Suprapubic skin (tissue), 4 donors: ENCODE measurements around the gene ZNF473.

ENCODE experiments used
- CTCF ChIP-seq, 2 donors: fragments of 200-600 bp in 1 of 2; fragments of 450-650 bp in 1 of 2; sonication (generic) in 1 of 2; IDR thresholded peaks; one replicate each; pipeline ENCODE4 v1.5.1; 2016 to 2019; ENCODE audit warnings: antibody characterized with exemption in 2 of 2, mild to moderate bottlenecking in 1 of 2, moderate library complexity in 1 of 2
- EP300 ChIP-seq: sonication (generic); formaldehyde crosslinking; IDR thresholded peaks from one replicate; pipeline ENCODE4 v1.6.1; 2017; ENCODE audit warnings: antibody characterized with exemption
- POLR2A ChIP-seq, 2 donors: fragments of 450-650 bp; IDR thresholded peaks; one replicate each; pipeline ENCODE4 v1.6.1; 2017; ENCODE audit warnings: antibody characterized with exemption in 2 of 2, mild to moderate bottlenecking in 2 of 2, moderate library complexity in 2 of 2
- POLR2AphosphoS5 ChIP-seq, 3 donors: sonication (generic); formaldehyde crosslinking; IDR thresholded peaks; one replicate each; pipeline ENCODE4 v1.6.1; 2017; ENCODE audit warnings: antibody characterized with exemption in 3 of 3

GRCh38 chr19:49985871-49986270 lies 39.9 kb upstream of the ZNF473 start:
- TF ChIP-seq POLR2AphosphoS5 (IDR thresholded peaks at IDR 0.05) (no peak), POLR2A (IDR thresholded peaks at IDR 0.05) (no peak), CTCF (IDR thresholded peaks at IDR 0.05) (no peak), EP300 (no peak)
